ENCODE measurements around the gene SIRPB2.
A peak's percentile ranks its signal among the peaks of the same experiment; 100 is the strongest.

Gene SIRPB2

DNA sequence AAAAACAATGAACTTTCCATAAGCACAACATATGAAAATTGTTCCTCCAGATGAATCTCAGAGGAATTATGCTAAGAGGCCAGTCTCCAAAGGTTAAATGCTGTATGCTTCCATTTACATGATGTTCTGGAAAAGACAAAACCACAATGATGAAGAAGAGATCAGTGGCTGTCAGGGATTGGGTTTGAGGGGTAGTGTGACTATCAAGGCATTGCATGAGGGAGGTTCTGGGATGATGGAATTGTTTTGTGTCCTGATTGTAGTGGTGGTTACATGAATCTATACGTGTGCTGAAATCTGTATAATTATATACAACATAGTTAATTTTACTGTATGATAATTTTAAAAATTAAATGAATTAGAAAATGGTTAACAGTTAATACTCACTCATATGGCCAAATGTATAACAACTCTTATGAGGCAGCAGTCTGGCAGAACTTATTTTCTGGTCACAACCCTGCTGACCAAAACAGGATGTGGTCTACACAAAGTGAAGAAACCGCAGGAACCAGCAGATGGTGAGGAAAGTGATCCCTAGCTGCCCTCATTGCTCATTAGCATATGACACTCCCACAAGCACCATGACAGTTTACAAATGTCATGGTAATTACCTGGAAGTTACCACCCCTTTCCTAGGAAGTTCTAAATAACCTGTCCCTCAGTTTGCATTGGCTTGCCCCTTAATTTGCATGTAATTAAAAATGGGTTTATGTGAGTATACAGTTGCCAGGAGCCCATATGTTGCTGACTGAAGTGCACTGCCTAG lies 56.5 kb downstream of the SIRPB2 start:
- TF ChIP-seq ZBTB7A (IDR thresholded peaks at IDR 0.05; ENCODE audit: low read depth): no peak
- peak; percentile 13; the same call in 1 of the 2 replicates for TF ChIP-seq YY1 (IDR thresholded peaks at IDR 0.05; ENCODE audit: low read depth)

- TF ChIP-seq EP300 (IDR thresholded peaks at IDR 0.05; ENCODE audit: borderline replicate concordance) (no peak), EGR1 (IDR thresholded peaks at IDR 0.05) (no peak), RAD21 (IDR thresholded peaks at IDR 0.05; ENCODE audit: low read depth) (no peak), NFIC (IDR thresholded peaks at IDR 0.05) (no peak), YY1 (IDR thresholded peaks at IDR 0.05; ENCODE audit: low read depth) (no peak), TCF12 (IDR thresholded peaks at IDR 0.05; ENCODE audit: low read depth) (no peak), ZBTB7A (IDR thresholded peaks at IDR 0.05; ENCODE audit: low read depth) (no peak), CEBPB (IDR thresholded peaks at IDR 0.05) (no peak)
These were observed 60.1 kb downstream of the SIRPB2 start for GRCh38 chr20:1431158-1431557.

DNA sequence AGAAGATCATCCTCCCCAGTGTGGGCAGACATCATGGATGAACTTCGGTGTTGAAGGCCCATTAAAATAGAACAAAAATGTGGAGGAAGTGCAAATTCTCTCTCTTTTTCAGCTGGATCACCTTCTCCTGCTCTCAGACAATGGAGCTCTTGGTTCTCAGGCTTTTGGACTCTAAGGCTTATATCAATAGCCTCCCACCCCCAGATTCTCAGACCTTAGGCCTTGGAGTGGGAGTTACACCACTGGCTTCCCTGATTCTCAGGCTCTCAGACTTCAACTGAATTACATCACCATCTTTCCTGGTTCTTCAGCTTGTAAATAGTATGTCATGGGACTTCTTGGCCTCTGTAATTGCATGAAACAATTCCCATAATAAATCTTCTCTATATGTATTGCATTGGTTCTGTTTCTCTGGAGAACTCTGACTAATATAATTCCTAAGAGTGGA lies 61.2 kb downstream of the SIRPB2 start:
- TF ChIP-seq CREB1 (IDR thresholded peaks at IDR 0.05; ENCODE audit: low read depth): no peak
- no peak for TF ChIP-seq YY1 (IDR thresholded peaks at IDR 0.05; ENCODE audit: low read depth)
- no peak for TF ChIP-seq TCF12 (IDR thresholded peaks at IDR 0.05; ENCODE audit: low read depth)
- no peak for TF ChIP-seq EP300 (IDR thresholded peaks at IDR 0.05; ENCODE audit: borderline replicate concordance)
- TF ChIP-seq EGR1 (IDR thresholded peaks at IDR 0.05): no peak
- no peak for TF ChIP-seq REST (IDR thresholded peaks at IDR 0.05; ENCODE audit: low read depth)
- no peak for TF ChIP-seq TEAD4 (IDR thresholded peaks at IDR 0.05)
- no peak for TF ChIP-seq RAD21 (IDR thresholded peaks at IDR 0.05; ENCODE audit: low read depth)
- TF ChIP-seq CEBPB (IDR thresholded peaks at IDR 0.05): no peak
- no peak for TF ChIP-seq MAX (IDR thresholded peaks at IDR 0.05)
- TF ChIP-seq TAF1 (IDR thresholded peaks at IDR 0.05; ENCODE audit: low read depth): no peak
- TF ChIP-seq ZBTB7A (IDR thresholded peaks at IDR 0.05; ENCODE audit: low read depth): no peak
- no peak for TF ChIP-seq FOXM1 (IDR thresholded peaks at IDR 0.05; ENCODE audit: borderline replicate concordance, low read depth)
- TF ChIP-seq NFIC (IDR thresholded peaks at IDR 0.05): no peak
- TF ChIP-seq, protein P1, sequence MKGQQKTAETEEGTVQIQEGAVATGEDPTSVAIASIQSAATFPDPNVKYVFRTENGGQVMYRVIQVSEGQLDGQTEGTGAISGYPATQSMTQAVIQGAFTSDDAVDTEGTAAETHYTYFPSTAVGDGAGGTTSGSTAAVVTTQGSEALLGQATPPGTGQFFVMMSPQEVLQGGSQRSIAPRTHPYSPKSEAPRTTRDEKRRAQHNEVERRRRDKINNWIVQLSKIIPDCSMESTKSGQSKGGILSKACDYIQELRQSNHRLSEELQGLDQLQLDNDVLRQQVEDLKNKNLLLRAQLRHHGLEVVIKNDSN (IDR thresholded peaks at IDR 0.05): no peak

DNA sequence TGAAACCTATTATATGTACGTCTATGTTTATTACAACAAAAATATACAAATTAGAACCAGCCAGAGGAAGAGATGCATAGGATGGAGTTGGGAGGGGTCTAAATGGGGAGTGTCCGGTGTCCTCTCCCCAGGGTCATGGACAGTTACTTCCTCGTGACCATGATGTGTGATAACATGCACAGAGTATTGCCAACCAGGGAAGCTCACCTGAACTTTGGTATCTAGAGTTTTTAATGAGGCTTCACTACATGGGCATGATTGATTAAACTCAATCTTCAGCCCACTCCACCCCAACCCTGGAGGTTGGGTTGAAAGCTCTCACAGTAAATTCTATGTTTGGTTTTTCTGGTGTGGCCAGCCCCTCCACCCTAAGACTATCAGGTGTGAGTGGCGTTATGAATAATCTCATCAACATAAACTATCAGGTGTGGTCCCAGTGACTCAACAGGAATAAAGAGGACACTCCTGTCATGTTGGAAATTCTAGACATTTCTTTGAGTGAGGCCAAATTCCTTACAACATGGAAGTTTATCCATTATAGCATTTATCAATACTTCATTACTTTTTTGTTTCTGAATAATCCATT lies 62.0 kb downstream of the SIRPB2 start:
- TF ChIP-seq REST (IDR thresholded peaks at IDR 0.05; ENCODE audit: low read depth) (no peak), TCF12 (IDR thresholded peaks at IDR 0.05; ENCODE audit: low read depth) (no peak), EGR1 (IDR thresholded peaks at IDR 0.05) (no peak), EP300 (IDR thresholded peaks at IDR 0.05; ENCODE audit: borderline replicate concordance) (no peak), ZBTB7A (IDR thresholded peaks at IDR 0.05; ENCODE audit: low read depth) (no peak), TEAD4 (IDR thresholded peaks at IDR 0.05) (no peak), MAX (IDR thresholded peaks at IDR 0.05) (no peak), FOXM1 (IDR thresholded peaks at IDR 0.05; ENCODE audit: borderline replicate concordance, low read depth) (no peak), NFIC (IDR thresholded peaks at IDR 0.05) (no peak), CEBPB (IDR thresholded peaks at IDR 0.05) (no peak), YY1 (IDR thresholded peaks at IDR 0.05; ENCODE audit: low read depth) (no peak), RAD21 (IDR thresholded peaks at IDR 0.05; ENCODE audit: low read depth) (no peak), TAF1 (IDR thresholded peaks at IDR 0.05; ENCODE audit: low read depth) (no peak), CREB1 (IDR thresholded peaks at IDR 0.05; ENCODE audit: low read depth) (no peak)
- TF ChIP-seq, protein P1 (IDR thresholded peaks at IDR 0.05): no peak

- peak; percentile 62; the same call in 1 of the 2 replicates for TF ChIP-seq FOXM1 (IDR thresholded peaks at IDR 0.05; ENCODE audit: borderline replicate concordance, low read depth)
- TF ChIP-seq CEBPB (IDR thresholded peaks at IDR 0.05): no peak; the same call in 1 of the 2 replicates
- TF ChIP-seq, protein P1 (IDR thresholded peaks at IDR 0.05): peak; percentile 48; the same call in 1 of the 2 replicates
- 0 out of 2 replicates have a peak, but pooled peaks have one; percentile 26 for TF ChIP-seq NFIC (IDR thresholded peaks at IDR 0.05)
- peak; percentile 66; the same call in 1 of the 2 replicates for TF ChIP-seq EP300 (IDR thresholded peaks at IDR 0.05; ENCODE audit: borderline replicate concordance)
- TF ChIP-seq REST (IDR thresholded peaks at IDR 0.05; ENCODE audit: low read depth): no peak
- no peak for TF ChIP-seq TAF1 (IDR thresholded peaks at IDR 0.05; ENCODE audit: low read depth)
- TF ChIP-seq TEAD4 (IDR thresholded peaks at IDR 0.05): peak; percentile 43
- TF ChIP-seq RAD21 (IDR thresholded peaks at IDR 0.05; ENCODE audit: low read depth): no peak
- TF ChIP-seq MAX (IDR thresholded peaks at IDR 0.05): peak; percentile 76
- TF ChIP-seq CREB1 (IDR thresholded peaks at IDR 0.05; ENCODE audit: low read depth): no peak
- TF ChIP-seq YY1 (IDR thresholded peaks at IDR 0.05; ENCODE audit: low read depth): no peak
- TF ChIP-seq EGR1 (IDR thresholded peaks at IDR 0.05): no peak
- peak; percentile 89 for TF ChIP-seq TCF12 (IDR thresholded peaks at IDR 0.05; ENCODE audit: low read depth)
These were observed 63.7 kb downstream of the SIRPB2 start for GRCh38 chr20:1427457-1428054.

All from Ishikawa (cell line).